ENCODE measurements around the gene IL22. TPM values are rescaled to one million over a fixed set of nuclear protein-coding genes. Genes with fewer than 3 reads are reported as not detected.

The IL22 gene
- total RNA-seq, 1 donor from 2014 or later: not detected

DNA sequence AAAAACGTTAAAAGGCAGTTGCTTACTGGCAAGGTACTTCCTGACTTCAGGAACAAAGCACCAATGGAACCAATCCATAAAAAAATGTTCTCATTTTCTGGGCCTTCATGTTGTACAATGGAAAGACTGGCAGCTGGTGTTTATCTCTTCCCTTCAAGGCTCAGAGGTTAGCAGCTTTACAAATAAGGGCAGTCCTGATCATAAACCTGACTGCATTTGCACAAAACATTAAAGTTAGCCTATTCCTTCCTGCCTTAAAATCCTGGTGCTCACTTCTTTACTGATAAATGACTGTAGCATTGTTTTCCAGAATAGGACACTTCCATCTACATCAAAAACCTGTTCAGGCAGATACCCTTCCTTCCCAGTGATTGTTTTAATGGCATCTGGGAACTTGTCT lies 47.0 kb downstream of the IL22 start:
- H3F3A ChIP-seq (ENCODE audit: low read depth): peaks cover 7% of the 10 kb centered on the region
- no peaks in the 10 kb centered on the region for H3K36me3 ChIP-seq
- DNase-seq (ENCODE audit: low spot score): no peak
- no peak overlapping the region for H3K4me3 ChIP-seq
- H4K20me1 ChIP-seq (ENCODE audit: low read depth): no peaks in the 10 kb centered on the region
- no peak overlapping the region for H3K27ac ChIP-seq
- Mint-ChIP-seq H3K4me3 (no peak overlapping the region), H3K9me3 (no peaks in the 10 kb centered on the region), H3K27ac (no peak overlapping the region), H3K27me3 (ENCODE audit: insufficient read depth, low read depth) (no peaks in the 10 kb centered on the region), H3K36me3 (no peaks in the 10 kb centered on the region), H3K4me1 (peaks cover 3% of the 10 kb centered on the region)
- no peak overlapping the region for H3K9ac ChIP-seq
- no peaks in the 10 kb centered on the region for H3K27me3 ChIP-seq
- no peaks in the 10 kb centered on the region for H3K9me3 ChIP-seq (ENCODE audit: low read depth)
- H3K79me2 ChIP-seq (ENCODE audit: low read depth): no peaks in the 10 kb centered on the region
- H2AFZ ChIP-seq (replicated peaks): no peak overlapping the region
- H3K4me2 ChIP-seq: no peak overlapping the region
- H3K4me1 ChIP-seq: peaks cover 3% of the 10 kb centered on the region
- no peak for TF ChIP-seq EZH2 (IDR thresholded peaks at IDR 0.05)
- TF ChIP-seq EZH2phosphoT487 (IDR thresholded peaks at IDR 0.05): no peak
- TF ChIP-seq, protein P1, sequence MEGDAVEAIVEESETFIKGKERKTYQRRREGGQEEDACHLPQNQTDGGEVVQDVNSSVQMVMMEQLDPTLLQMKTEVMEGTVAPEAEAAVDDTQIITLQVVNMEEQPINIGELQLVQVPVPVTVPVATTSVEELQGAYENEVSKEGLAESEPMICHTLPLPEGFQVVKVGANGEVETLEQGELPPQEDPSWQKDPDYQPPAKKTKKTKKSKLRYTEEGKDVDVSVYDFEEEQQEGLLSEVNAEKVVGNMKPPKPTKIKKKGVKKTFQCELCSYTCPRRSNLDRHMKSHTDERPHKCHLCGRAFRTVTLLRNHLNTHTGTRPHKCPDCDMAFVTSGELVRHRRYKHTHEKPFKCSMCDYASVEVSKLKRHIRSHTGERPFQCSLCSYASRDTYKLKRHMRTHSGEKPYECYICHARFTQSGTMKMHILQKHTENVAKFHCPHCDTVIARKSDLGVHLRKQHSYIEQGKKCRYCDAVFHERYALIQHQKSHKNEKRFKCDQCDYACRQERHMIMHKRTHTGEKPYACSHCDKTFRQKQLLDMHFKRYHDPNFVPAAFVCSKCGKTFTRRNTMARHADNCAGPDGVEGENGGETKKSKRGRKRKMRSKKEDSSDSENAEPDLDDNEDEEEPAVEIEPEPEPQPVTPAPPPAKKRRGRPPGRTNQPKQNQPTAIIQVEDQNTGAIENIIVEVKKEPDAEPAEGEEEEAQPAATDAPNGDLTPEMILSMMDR (IDR thresholded peaks at IDR 0.05): no peak

DNA sequence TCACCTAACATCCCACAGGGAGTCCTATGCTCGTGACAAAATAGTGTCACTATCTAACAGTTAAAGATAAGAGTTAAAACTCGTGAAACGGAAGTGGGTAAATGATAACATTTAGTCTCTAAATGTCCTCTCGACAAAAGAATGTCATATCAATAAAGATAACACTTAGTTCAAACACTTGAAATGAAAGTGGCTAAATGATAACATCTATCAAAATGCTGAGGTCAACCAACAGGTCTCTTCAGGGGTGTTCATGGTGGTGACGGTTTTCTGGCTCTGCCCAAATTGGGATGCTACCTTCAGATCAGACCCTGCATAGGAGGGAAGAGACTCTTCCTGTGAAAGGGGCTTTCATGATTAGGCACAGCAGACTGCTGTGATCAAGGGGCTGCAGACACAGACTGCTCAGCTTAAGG lies 49.9 kb downstream of the IL22 start:
- Histone ChIP-seq H4K20me1 (ENCODE audit: low read depth) (no peaks in the 10 kb centered on the region), H3K79me2 (ENCODE audit: low read depth) (no peaks in the 10 kb centered on the region), H3K27ac (no peak overlapping the region), H3K9ac (no peak overlapping the region), H3K4me3 (no peak overlapping the region), H3K4me2 (no peak overlapping the region), H3F3A (ENCODE audit: low read depth) (no peaks in the 10 kb centered on the region), H3K36me3 (no peaks in the 10 kb centered on the region), H3K4me1 (peaks cover 13% of the 10 kb centered on the region), H2AFZ (replicated peaks) (no peak overlapping the region), H3K27me3 (no peaks in the 10 kb centered on the region), H3K9me3 (ENCODE audit: low read depth) (no peaks in the 10 kb centered on the region)
- no peak overlapping the region for H3K4me3 Mint-ChIP-seq
- TF ChIP-seq EZH2 (IDR thresholded peaks at IDR 0.05) (no peak), EZH2phosphoT487 (IDR thresholded peaks at IDR 0.05) (no peak)
- TF ChIP-seq, protein P1 (IDR thresholded peaks at IDR 0.05): no peak
- no peak overlapping the region for H3K27ac Mint-ChIP-seq
- H3K4me1 Mint-ChIP-seq: peaks cover 5% of the 10 kb centered on the region
- no peaks in the 10 kb centered on the region for H3K36me3 Mint-ChIP-seq
- no peak for DNase-seq (ENCODE audit: low spot score)
- no peaks in the 10 kb centered on the region for H3K27me3 Mint-ChIP-seq (ENCODE audit: insufficient read depth, low read depth)
- no peaks in the 10 kb centered on the region for H3K9me3 Mint-ChIP-seq

DNA sequence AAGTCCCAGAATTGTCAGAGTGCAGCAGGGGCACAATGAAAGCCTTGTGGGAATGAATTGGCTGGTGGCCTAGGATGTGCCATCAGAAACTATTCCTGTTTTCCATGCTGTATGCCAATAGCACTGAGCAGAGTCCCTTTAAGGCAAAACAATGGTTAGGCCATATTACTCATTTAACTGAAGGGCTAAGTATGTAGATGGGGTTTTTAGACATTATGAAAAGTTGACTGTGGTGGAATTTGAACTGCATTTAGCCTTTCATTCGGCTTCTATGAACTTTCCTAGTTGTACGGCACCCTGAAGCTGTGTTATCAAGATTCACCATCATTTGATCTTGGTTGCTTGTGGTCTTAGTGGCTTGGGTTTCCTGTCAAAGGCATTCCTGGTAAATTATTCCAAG lies 52.5 kb downstream of the IL22 start:
- no peaks in the 10 kb centered on the region for H3K36me3 ChIP-seq
- no peak overlapping the region for H3K27ac ChIP-seq
- H3K36me3 Mint-ChIP-seq: no peaks in the 10 kb centered on the region
- no peak for DNase-seq (ENCODE audit: low spot score)
- no peak overlapping the region for H2AFZ ChIP-seq (replicated peaks)
- no peaks in the 10 kb centered on the region for H3K79me2 ChIP-seq (ENCODE audit: low read depth)
- no peak overlapping the region for H3K27ac Mint-ChIP-seq
- H3K4me1 ChIP-seq: peaks cover 13% of the 10 kb centered on the region
- no peaks in the 10 kb centered on the region for H3K9me3 ChIP-seq (ENCODE audit: low read depth)
- no peaks in the 10 kb centered on the region for H3K27me3 Mint-ChIP-seq (ENCODE audit: insufficient read depth, low read depth)
- H3K4me1 Mint-ChIP-seq: peaks cover 5% of the 10 kb centered on the region
- no peak overlapping the region for H3K4me3 Mint-ChIP-seq
- H3K4me3 ChIP-seq: no peak overlapping the region
- no peak overlapping the region for H3K4me2 ChIP-seq
- H4K20me1 ChIP-seq (ENCODE audit: low read depth): no peaks in the 10 kb centered on the region
- TF ChIP-seq, protein P1 (IDR thresholded peaks at IDR 0.05): no peak
- TF ChIP-seq EZH2phosphoT487 (IDR thresholded peaks at IDR 0.05) (no peak), EZH2 (IDR thresholded peaks at IDR 0.05) (no peak)
- no peaks in the 10 kb centered on the region for H3F3A ChIP-seq (ENCODE audit: low read depth)
- no peaks in the 10 kb centered on the region for H3K9me3 Mint-ChIP-seq
- H3K9ac ChIP-seq: no peak overlapping the region
- no peaks in the 10 kb centered on the region for H3K27me3 ChIP-seq

All from neural progenitor cell (in vitro differentiated cells).